Activated CD8-positive, alpha-beta T cell treated with anti-CD3 and anti-CD28 coated beads for 36 hours (primary cell): ENCODE measurements around the gene FBXO24. TPM values are rescaled to one million over a fixed set of nuclear protein-coding genes. Genes with fewer than 3 reads are reported as not detected.

Source experiments
- ATAC-seq: fragments of 200-7000 bp; cut with Tn5 transposase; one replicate; pipeline ENCODE4 v1.10.0; 2021; ENCODE audit warnings: mild to moderate bottlenecking, moderate library complexity
- CTCF ChIA-PET: fragments of 350-600 bp; sonication (Branson Sonifier 250); formaldehyde crosslinking; loops from one replicate; lab custom pipeline; 2021; ENCODE audit warnings: antibody characterized with exemption; lab: Charles Lee
- POLR2A ChIA-PET: fragments of 350-600 bp; sonication (Branson Sonifier 250); formaldehyde crosslinking; loops from one replicate; lab custom pipeline; 2021; ENCODE audit warnings: antibody characterized with exemption; lab: Charles Lee
- DNase-seq: peaks from one replicate; pipeline ENCODE4 v3.0.0-alpha.2; 2020
- H3K27ac Mint-ChIP-seq: one replicate; pipeline ENCODE4 v1.8.0; 2021; ENCODE audit warnings: mild to moderate bottlenecking, mixed read lengths
- H3K27me3 Mint-ChIP-seq: one replicate; pipeline ENCODE4 v1.8.0; 2021; ENCODE audit warnings: mixed read lengths
- H3K36me3 Mint-ChIP-seq: one replicate; pipeline ENCODE4 v1.8.0; 2021; ENCODE audit warnings: low read depth, mixed read lengths
- H3K4me1 Mint-ChIP-seq: one replicate; pipeline ENCODE4 v1.8.0; 2021; ENCODE audit warnings: low read depth, mixed read lengths
- H3K4me3 Mint-ChIP-seq: one replicate; pipeline ENCODE4 v1.8.0; 2021; ENCODE audit warnings: mild to moderate bottlenecking, moderate library complexity, mixed read lengths
- H3K9me3 Mint-ChIP-seq: one replicate; pipeline ENCODE4 v1.8.0; 2021; ENCODE audit warnings: mixed read lengths
- CTCF ChIP-seq: fragments of 200-600 bp; IDR thresholded peaks from one replicate; pipeline ENCODE4 v1.8.0; 2022; ENCODE audit warnings: antibody characterized with exemption, mild to moderate bottlenecking
- intact Hi-C: fragments of 100-400 bp; cut with micrococcal nuclease; formaldehyde crosslinking; loops from one replicate; pipeline ENCODE4 v1.10.0; 2022
- total RNA-seq, 2 experiments: library from RNA; stranded (reverse); gene quantifications; one replicate each; pipeline ENCODE4 v1.2.3, GENCODE V29; 2021

The FBXO24 gene
- total RNA-seq, 2 experiments from 2014 or later, result 1.4 to 1.5 TPM

- H3K4me1 Mint-ChIP-seq, result peaks cover 4% of the 10 kb centered on the region
- H3K27ac Mint-ChIP-seq, result no peak overlapping the region
- ChIA-PET POLR2A (no interaction called here), CTCF (interaction anchor here (1.0 to 1.4 kb wide), 2 partner anchors 16 to 56 kb away, joined by 3 to 4 read pairs; partner anchors contain the start of gene POP7)
- H3K36me3 Mint-ChIP-seq, result no peaks in the 10 kb centered on the region
- H3K27me3 Mint-ChIP-seq, result peaks cover 16% of the 10 kb centered on the region
- intact Hi-C loops, result no loop called here
- TF ChIP-seq CTCF, result no peak
- no peaks in the 10 kb centered on the region for H3K9me3 Mint-ChIP-seq
- no peak for DNase-seq
- no peak for ATAC-seq
- no peak overlapping the region for H3K4me3 Mint-ChIP-seq
Measured at GRCh38 chr7:100649826-100650565, 63.9 kb downstream of the FBXO24 start.

Other genes starting within 250 kb of the FBXO24 start
- 10 to 100 TPM; 43.7 to 46.8 TPM for gene PILRB, start 228.2 kb upstream of the FBXO24 start, total RNA-seq
- 1 to 10 TPM; 5.8 to 6.6 TPM for gene PILRA, start 212.8 kb upstream of the FBXO24 start, total RNA-seq
- gene ZCWPW1, start 157.6 kb upstream of the FBXO24 start, total RNA-seq, result 1 to 10 TPM; 2.5 to 3.6 TPM
- gene MEPCE, start 156.5 kb upstream of the FBXO24 start, total RNA-seq, result 10 to 100 TPM; 38.3 to 38.8 TPM
- 10 to 100 TPM; 63.4 to 67.8 TPM for gene PPP1R35, start 149.8 kb upstream of the FBXO24 start, total RNA-seq
- 1 to 10 TPM; 3.7 to 4.6 TPM for gene SPACDR, start 122.1 kb upstream of the FBXO24 start, total RNA-seq
- 10 to 100 TPM; 92.6 to 94.2 TPM for gene TSC22D4, start 107.1 kb upstream of the FBXO24 start, total RNA-seq
- under 1 TPM; 0.32 to 0.38 TPM for gene NYAP1, start 102.4 kb upstream of the FBXO24 start, total RNA-seq
- 10 to 100 TPM; 45.6 to 45.8 TPM for gene AGFG2, start 47.1 kb upstream of the FBXO24 start, total RNA-seq
- 10 to 100 TPM in 1 of 2 experiments, 1 to 10 TPM in 1; 9.9 to 12.8 TPM for gene SAP25, start 12.4 kb upstream of the FBXO24 start, total RNA-seq
- 10 to 100 TPM; 77.7 to 78.7 TPM for gene LRCH4, start 199 bp upstream of the FBXO24 start, total RNA-seq
- 1 to 10 TPM; 3.9 to 4.6 TPM for gene PCOLCE, start 16.0 kb downstream of the FBXO24 start, total RNA-seq
- gene MOSPD3, start 26.2 kb downstream of the FBXO24 start, total RNA-seq, result 10 to 100 TPM in 1 of 2 experiments, 1 to 10 TPM in 1; 9.6 to 10.5 TPM
- gene TFR2, start 55.2 kb downstream of the FBXO24 start, total RNA-seq, result 10 to 100 TPM; 11.3 to 11.9 TPM
- not detected for gene ACTL6B, start 70.1 kb downstream of the FBXO24 start, total RNA-seq
- gene GNB2, start 87.4 kb downstream of the FBXO24 start, total RNA-seq, result 100 to 1,000 TPM; 192 TPM
- gene GIGYF1, start 107.9 kb downstream of the FBXO24 start, total RNA-seq, result 10 to 100 TPM; 36.9 to 41.5 TPM
- gene POP7, start 119.8 kb downstream of the FBXO24 start, total RNA-seq, result 10 to 100 TPM; 47.4 to 48.1 TPM
- not detected for gene EPO, start 134.1 kb downstream of the FBXO24 start, total RNA-seq
- not detected for gene ZAN, start 147.3 kb downstream of the FBXO24 start, total RNA-seq
- 1 to 10 TPM; 4.8 to 5.8 TPM for gene EPHB4, start 241.2 kb downstream of the FBXO24 start, total RNA-seq